Muscle layer of duodenum (tissue), 2 donors: Measurements from ENCODE around the gene LEPROT.

Experiments used
- H3K27ac ChIP-seq: one replicate; pipeline ENCODE4 v1.7.0; 2013; ENCODE audit warnings: mild to moderate bottlenecking, low read length
- H3K27me3 ChIP-seq: one replicate; pipeline ENCODE4 v1.7.0; 2013; ENCODE audit warnings: low read depth, mild to moderate bottlenecking, control low read depth, low read length
- H3K36me3 ChIP-seq, 2 donors: one replicate each; pipeline ENCODE4 v1.7.0; 2013; ENCODE audit warnings: low read length in 2 of 2, control low read depth in 1 of 2, mild to moderate bottlenecking in 1 of 2; ENCODE audit not compliant: insufficient read depth in 2 of 2, control insufficient read depth in 1 of 2
- H3K4me1 ChIP-seq, 2 donors: one replicate each; pipeline ENCODE4 v1.7.0; 2013; ENCODE audit warnings: low read length in 2 of 2, mild to moderate bottlenecking in 2 of 2, control low read depth in 1 of 2, moderate library complexity in 1 of 2; ENCODE audit not compliant: insufficient read depth in 2 of 2, control insufficient read depth in 1 of 2
- H3K4me3 ChIP-seq, 2 donors: one replicate each; pipeline ENCODE4 v1.7.0; 2013; ENCODE audit warnings: low read length in 2 of 2, low read depth in 1 of 2, mild to moderate bottlenecking in 1 of 2
- H3K9me3 ChIP-seq, 2 donors: one replicate each; pipeline ENCODE4 v1.7.0; 2013; ENCODE audit warnings: low read length in 2 of 2, control low read depth in 1 of 2, mild to moderate bottlenecking in 1 of 2; ENCODE audit not compliant: control insufficient read depth in 1 of 2
- donor health status: healthy.

The LEPROT gene

DNA sequence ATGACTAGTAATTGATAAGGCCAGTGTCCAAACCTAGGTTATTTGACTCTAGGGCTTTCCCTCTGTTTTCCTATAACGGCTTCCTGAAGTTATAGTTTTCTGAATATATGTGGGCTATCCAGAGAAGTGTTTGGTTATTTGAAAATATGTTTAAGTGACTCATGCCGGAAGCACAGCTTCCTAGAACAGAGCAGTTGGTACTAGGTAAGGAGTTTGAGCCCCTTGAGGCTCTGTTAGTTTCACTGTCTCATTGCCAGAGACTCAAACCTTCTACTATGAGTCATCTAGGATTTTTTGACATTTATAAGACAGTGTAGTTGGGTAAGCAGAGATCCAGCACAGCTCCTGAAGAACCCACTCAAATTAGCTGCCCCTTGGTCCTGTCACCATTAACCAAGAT is 27.1 kb upstream of the LEPROT start:
- Histone ChIP-seq H3K27ac (no peak overlapping the region), H3K27me3 (no peaks in the 10 kb centered on the region), H3K9me3 (no peaks in the 10 kb centered on the region), H3K4me3 (no peak overlapping the region), H3K4me1 (no peaks in the 10 kb centered on the region), H3K36me3 (no peaks in the 10 kb centered on the region)

DNA sequence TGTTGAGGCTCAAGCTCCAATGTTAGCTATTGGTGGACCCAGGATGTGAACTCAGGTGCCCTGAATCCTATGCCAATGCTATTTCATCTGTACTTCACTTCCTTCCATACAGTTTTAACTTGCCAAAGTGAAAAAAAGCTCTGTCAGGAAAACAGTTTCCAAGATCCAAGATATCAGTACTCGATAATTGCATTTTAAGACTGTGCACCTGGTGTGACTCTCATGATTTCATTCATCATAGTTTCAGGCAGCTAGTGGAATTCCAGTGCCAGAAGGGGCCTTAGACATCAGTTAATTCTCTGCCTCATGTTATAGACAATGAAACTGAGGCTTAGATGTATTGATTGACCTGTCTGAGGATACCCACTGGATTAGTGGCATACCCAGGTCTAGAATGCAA is 26.5 kb upstream of the LEPROT start:
- Histone ChIP-seq H3K36me3 (no peaks in the 10 kb centered on the region), H3K4me1 (no peaks in the 10 kb centered on the region)

DNA sequence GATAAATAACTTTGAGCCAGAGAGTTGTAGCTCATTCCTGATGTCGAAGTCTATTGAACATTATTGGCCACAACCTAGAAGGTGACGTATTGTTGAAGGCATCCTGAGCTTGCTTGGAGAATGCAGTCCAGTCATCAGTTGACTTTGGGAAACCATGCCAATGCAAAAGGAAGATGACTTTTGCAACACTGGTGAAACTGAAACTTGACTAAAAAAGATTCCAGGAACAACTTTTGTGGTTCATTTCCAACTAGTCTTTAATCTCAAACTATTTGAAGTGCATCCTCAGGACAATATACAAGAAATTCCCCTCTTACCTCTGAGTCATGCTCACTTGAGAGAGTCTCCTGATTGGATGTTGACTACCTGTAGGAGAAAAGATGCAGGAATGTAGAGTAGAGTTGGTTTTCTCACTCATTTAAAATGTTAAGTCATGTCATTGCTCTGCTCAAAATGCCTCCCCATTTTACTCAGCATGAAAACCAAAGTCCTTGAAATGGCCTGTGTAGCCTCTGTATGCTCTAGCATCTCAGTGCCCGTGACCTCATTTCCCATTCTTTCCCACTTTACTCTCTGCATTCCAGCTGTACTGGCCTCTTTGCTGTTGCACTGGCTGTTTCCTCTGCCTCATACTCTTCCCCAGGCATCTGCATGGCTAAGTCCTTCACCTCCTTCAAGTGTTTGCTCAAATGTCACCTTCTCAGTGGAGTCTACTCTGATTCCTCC is 24.4 kb upstream of the LEPROT start:
- no peaks in the 10 kb centered on the region for H3K36me3 ChIP-seq
- no peaks in the 10 kb centered on the region for H3K9me3 ChIP-seq
- no peak overlapping the region for H3K27ac ChIP-seq
- H3K4me3 ChIP-seq: no peak overlapping the region
- no peaks in the 10 kb centered on the region for H3K4me1 ChIP-seq
- H3K27me3 ChIP-seq: no peaks in the 10 kb centered on the region

More for the DNA sequence above, 26.5 kb upstream of the LEPROT start:
- H3K27me3 ChIP-seq: no peaks in the 10 kb centered on the region
- H3K27ac ChIP-seq: no peak overlapping the region
- H3K4me3 ChIP-seq: no peak overlapping the region
- H3K9me3 ChIP-seq: no peaks in the 10 kb centered on the region

DNA sequence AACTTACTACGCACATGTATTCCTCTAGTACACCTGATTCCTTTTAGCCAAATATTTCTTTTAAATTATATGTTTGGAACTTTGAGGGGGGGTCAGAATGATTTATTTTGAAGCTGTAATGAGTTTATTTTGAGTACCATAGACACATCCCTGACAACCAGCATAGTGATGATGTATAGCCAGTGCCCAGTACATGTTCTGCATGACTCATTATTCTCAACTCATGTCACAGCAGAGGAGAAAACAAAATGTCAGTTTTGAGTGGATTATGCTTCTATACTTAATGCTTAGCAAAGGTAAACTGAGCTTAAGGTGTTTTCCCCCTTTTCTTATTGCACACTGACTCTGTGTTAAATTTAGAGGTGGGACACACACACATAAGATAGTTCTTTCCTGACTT is 22.4 kb upstream of the LEPROT start:
- H3K4me1 ChIP-seq: no peaks in the 10 kb centered on the region
- H3K36me3 ChIP-seq: no peaks in the 10 kb centered on the region
- no peaks in the 10 kb centered on the region for H3K9me3 ChIP-seq
- no peaks in the 10 kb centered on the region for H3K27me3 ChIP-seq
- no peak overlapping the region for H3K27ac ChIP-seq
- no peak overlapping the region for H3K4me3 ChIP-seq

DNA sequence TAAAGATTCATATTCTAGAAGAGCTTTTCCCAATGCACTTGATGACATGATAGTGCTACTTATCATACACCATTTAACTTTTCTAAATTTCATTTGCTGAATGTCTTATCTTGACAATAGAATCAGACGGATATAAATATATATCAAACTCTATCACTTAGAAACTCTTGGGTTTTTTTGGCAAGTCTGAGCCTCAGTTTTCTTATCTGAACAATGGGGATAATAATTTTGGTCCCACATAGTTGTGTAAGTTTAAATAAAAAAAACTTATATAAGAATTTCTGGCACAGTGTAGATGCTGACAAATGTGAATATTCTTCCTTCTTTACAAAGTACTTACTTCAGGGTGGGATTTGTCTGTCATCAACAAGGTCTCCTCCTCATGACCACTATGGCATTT is 21.5 kb upstream of the LEPROT start:
- Histone ChIP-seq H3K4me1 (no peaks in the 10 kb centered on the region), H3K27ac (no peak overlapping the region), H3K27me3 (no peaks in the 10 kb centered on the region), H3K4me3 (no peak overlapping the region), H3K36me3 (no peaks in the 10 kb centered on the region), H3K9me3 (no peaks in the 10 kb centered on the region)

DNA sequence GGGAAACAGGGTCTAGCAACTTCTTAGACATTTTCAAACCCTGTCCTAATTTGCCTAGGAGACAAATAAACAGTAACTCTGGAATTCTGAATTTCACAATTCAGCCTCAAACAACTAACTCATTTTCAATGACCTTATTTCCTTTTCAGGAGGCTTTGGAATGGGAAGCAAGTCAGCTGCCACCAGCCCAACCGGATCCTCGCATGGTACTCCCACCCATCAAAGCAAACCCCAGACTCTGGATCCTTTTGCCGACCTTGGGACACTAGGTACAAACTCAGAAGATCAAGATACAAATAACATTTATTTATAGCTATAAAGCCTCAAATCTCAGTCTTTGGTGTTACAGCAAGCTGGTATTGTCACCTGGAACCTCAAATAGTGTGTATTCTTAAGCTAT is 18.9 kb upstream of the LEPROT start:
- Histone ChIP-seq H3K36me3 (peaks cover 0 to 4% of the 10 kb centered on the region in 2 donors), H3K9me3 (no peaks in the 10 kb centered on the region), H3K4me1 (no peaks in the 10 kb centered on the region), H3K27ac (no peak overlapping the region), H3K27me3 (no peaks in the 10 kb centered on the region), H3K4me3 (no peak overlapping the region)

DNA sequence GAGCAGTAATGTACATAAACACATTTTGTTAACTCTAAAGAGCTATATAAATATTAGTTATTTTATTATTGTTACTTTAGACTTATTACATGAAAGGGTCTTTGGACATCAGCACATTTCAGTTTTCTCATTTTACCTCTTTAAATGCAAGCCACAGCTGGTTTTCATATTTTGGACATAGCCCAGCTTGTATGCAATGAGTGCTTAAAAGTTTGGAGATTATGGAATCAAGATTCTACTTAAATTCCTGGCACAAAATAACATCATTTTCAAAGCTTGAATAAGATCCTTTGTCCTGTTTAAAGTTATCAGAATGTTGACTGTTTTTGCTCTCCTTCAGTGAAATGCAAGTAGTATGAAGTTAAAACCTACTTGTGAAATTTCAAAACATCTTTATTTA is 15.5 kb upstream of the LEPROT start:
- no peak overlapping the region for H3K27ac ChIP-seq
- H3K4me1 ChIP-seq: no peaks in the 10 kb centered on the region
- H3K4me3 ChIP-seq: no peak overlapping the region
- H3K27me3 ChIP-seq: no peaks in the 10 kb centered on the region
- no peaks in the 10 kb centered on the region for H3K9me3 ChIP-seq
- H3K36me3 ChIP-seq: peaks cover 0 to 7% of the 10 kb centered on the region in 2 donors

DNA sequence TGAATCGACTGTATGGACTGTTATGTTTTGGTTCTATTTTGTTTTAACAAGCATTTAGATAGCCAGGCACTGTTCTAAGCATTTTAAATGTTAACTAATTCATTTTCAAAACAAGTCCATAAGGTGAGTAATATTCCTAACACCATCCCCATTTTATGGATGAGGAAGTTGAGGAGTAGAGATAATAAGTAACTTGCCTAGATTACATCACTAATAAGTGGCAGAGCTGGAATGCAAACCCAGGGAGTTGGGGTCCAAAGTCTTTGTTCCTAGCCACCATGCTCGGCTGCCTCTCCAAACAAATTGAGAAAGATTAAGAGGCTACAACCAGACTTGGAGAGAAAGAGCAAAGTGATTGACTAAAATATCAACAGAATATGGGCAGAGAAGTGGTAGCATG is 12.6 kb upstream of the LEPROT start:
- Histone ChIP-seq H3K4me1 (no peaks in the 10 kb centered on the region), H3K27me3 (no peaks in the 10 kb centered on the region), H3K36me3 (peaks cover 0 to 7% of the 10 kb centered on the region in 2 donors), H3K4me3 (no peak overlapping the region), H3K9me3 (no peaks in the 10 kb centered on the region), H3K27ac (no peak overlapping the region)

DNA sequence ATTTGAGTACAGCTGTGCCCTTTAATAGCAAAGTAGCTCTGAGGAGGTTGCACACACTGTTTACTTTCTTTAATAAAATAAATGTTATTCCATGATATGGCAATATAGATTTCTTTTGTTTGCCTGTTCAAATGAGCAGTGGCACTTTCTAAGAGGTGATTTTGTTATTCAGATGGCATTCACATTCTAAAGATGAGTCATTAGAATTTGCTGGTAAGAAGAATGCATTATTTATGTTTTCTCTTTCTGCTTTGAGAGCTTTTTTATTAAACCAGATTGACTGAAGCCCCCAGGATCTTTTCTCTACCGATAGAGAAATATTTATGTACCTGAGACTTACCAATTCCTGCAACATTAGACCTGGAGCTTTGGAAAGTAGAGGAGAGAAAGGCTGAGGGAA is 11.2 kb upstream of the LEPROT start:
- H3K27ac ChIP-seq: no peak overlapping the region
- H3K36me3 ChIP-seq: peaks cover 0 to 7% of the 10 kb centered on the region in 2 donors
- no peaks in the 10 kb centered on the region for H3K9me3 ChIP-seq
- H3K27me3 ChIP-seq: no peaks in the 10 kb centered on the region
- no peak overlapping the region for H3K4me3 ChIP-seq
- no peaks in the 10 kb centered on the region for H3K4me1 ChIP-seq

DNA sequence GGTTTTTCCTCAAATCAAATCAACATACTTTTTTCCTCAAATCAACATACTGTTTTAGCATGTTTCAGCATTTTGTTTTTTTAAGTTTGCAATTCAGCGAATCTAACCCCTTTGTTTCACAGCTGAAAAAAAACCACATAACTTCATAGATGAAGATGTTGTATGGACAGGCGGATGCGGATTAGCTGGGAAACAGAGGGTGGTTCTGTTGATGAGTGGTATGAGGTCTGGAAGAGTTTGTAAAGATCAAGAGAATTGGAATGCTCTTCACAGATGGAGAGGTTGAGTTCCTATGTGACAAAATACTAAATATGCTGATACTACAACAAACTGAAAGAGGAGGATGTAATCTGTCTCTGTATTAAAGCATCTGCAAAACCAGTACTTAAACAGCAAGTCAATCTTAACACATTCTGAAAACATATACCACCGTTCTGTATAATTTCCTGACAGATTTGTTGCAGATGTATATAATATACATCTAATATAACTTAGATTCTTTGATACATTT is 10.6 kb upstream of the LEPROT start:
- H3K27ac ChIP-seq: no peak overlapping the region
- no peaks in the 10 kb centered on the region for H3K9me3 ChIP-seq
- H3K4me3 ChIP-seq: no peak overlapping the region
- H3K27me3 ChIP-seq: no peaks in the 10 kb centered on the region
- H3K36me3 ChIP-seq: peaks cover 0 to 7% of the 10 kb centered on the region in 2 donors
- no peaks in the 10 kb centered on the region for H3K4me1 ChIP-seq

DNA sequence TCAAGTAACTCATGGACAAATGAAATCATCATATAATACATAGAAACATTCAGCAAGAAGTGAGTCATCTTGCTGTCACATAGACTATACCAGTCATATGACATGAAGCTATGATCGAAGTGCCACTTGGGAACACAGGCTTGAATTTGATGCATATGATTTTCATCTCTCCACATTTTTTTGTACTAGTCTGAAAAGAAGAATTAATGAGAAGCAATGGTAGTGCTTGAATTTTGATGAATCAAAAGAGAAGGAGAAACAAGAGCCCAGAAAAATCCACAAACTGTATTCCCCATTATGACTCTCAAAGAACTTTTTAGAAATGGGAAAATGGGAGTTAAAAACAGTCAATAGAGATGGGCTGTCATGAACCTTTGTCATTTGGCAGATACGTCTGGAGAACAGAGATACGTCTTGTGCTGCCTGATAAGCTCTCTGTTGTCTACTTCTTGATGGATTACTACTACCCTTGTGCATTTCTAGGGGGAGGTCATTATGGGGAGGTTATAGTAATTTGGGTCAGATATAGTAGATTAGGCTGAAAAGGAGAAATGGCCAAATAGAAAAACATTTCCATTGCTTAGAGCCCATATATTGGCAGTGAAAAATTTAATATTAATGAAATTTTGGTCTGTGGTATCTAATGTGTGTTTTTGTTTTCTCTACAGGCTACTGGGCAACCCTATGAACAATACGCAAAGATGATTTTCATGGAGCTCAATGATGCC is 8.0 kb upstream of the LEPROT start:
- Histone ChIP-seq H3K4me3 (no peak overlapping the region), H3K27ac (no peak overlapping the region), H3K36me3 (no peaks in the 10 kb centered on the region), H3K27me3 (no peaks in the 10 kb centered on the region), H3K4me1 (no peaks in the 10 kb centered on the region), H3K9me3 (no peaks in the 10 kb centered on the region)
